Endodermal cell (in vitro differentiated cells): Measurements from ENCODE around the gene SPCS1. TPM values are rescaled to one million over a fixed set of nuclear protein-coding genes. Genes with fewer than 3 reads are reported as not detected.

Experiments
- DNase-seq: peaks from one replicate; pipeline ENCODE4 v3.0.0-alpha.2; 2017
- H3K27ac ChIP-seq: 2 replicates; pipeline ENCODE4 v1.5.1; 2013; ENCODE audit warnings: mild to moderate bottlenecking, low read depth, low read length, moderate library complexity
- H3K27me3 ChIP-seq: 2 replicates; pipeline ENCODE4 v1.6.1; 2013; ENCODE audit warnings: mild to moderate bottlenecking, low read length, moderate library complexity; ENCODE audit not compliant: insufficient read depth, control insufficient read depth, poor library complexity, severe bottlenecking
- H3K36me3 ChIP-seq: 2 replicates; pipeline ENCODE4 v1.7.0; 2013; ENCODE audit warnings: mild to moderate bottlenecking, low read length, moderate library complexity; ENCODE audit not compliant: control insufficient read depth, insufficient read depth
- H3K4me1 ChIP-seq: one replicate; pipeline ENCODE4 v1.7.0; 2013; ENCODE audit warnings: low read length; ENCODE audit not compliant: control insufficient read depth, insufficient read depth
- H3K4me3 ChIP-seq: 2 replicates; pipeline ENCODE4 v1.5.1; 2013; ENCODE audit warnings: mild to moderate bottlenecking, low read length, moderate library complexity
- H3K9ac ChIP-seq: 2 replicates; pipeline ENCODE4 v1.6.1; 2013; ENCODE audit warnings: mild to moderate bottlenecking, low read length, moderate library complexity; ENCODE audit not compliant: poor library complexity, severe bottlenecking; ENCODE audit errors: extremely low read depth
- H3K9me3 ChIP-seq: 2 replicates; pipeline ENCODE4 v1.6.1; 2013; ENCODE audit warnings: mild to moderate bottlenecking, low read length, moderate library complexity; ENCODE audit not compliant: control insufficient read depth
- H3K27ac Mint-ChIP-seq: 2 replicates; pipeline ENCODE4 v1.8.0; 2020; ENCODE audit warnings: mixed read lengths
- H3K27me3 Mint-ChIP-seq: 2 replicates; pipeline ENCODE4 v1.8.0; 2021; ENCODE audit warnings: mild to moderate bottlenecking, mixed read lengths; ENCODE audit not compliant: insufficient read depth
- H3K36me3 Mint-ChIP-seq: 2 replicates; pipeline ENCODE4 v1.8.0; 2020; ENCODE audit warnings: low read depth, mixed read lengths
- H3K4me1 Mint-ChIP-seq: 2 replicates; pipeline ENCODE4 v1.8.0; 2020; ENCODE audit warnings: mixed read lengths
- H3K4me3 Mint-ChIP-seq: 2 replicates; pipeline ENCODE4 v1.8.0; 2020; ENCODE audit warnings: mild to moderate bottlenecking, moderate library complexity, mixed read lengths
- H3K9me3 Mint-ChIP-seq: 2 replicates; pipeline ENCODE4 v1.8.0; 2020; ENCODE audit warnings: mild to moderate bottlenecking, mixed read lengths
- CTCF ChIP-seq: fragments of 200-600 bp; sonication (generic); conservative IDR thresholded peaks from 2 replicates; pipeline ENCODE4 v1.5.0; 2021; ENCODE audit warnings: antibody characterized with exemption, mild to moderate bottlenecking
- WGBS, 2 experiments: methylation state at CpG; one replicate each; pipeline versions ENCODE4 v1.1.5 to v1.1.7; 2013; ENCODE audit warnings: missing lambda C conversion rate in 2 of 2, mixed read lengths in 1 of 2; ENCODE audit not compliant: insufficient coverage in 1 of 2, insufficient read length in 1 of 2; 5-methylcytosine and 5-hydroxymethylcytosine counted together
- total RNA-seq, 2 donors: library from RNA; stranded (reverse); fragmentation: NEBNext Ultra II Directional in 1 of 2; extraction: Animal tissue kit (Norgen Biotek cat#: 25700) in 1 of 2; gene quantifications; 2 replicates in 1 of 2; 3 replicates in 1 of 2; pipeline ENCODE4 v1.2.1, GENCODE V29; 2021

SPCS1 gene
- total RNA-seq, 2 donors from 2014 or later = 101 to 113 TPM

- H3K27ac ChIP-seq = no peak overlapping the region
- no peak overlapping the region for H3K27ac Mint-ChIP-seq
- H3K4me1 Mint-ChIP-seq = no peaks in the 10 kb centered on the region
- no peak for TF ChIP-seq CTCF
- H3K27me3 Mint-ChIP-seq = no peaks in the 10 kb centered on the region
- DNase-seq = no peak
- no peak overlapping the region for H3K4me3 Mint-ChIP-seq
- 80 to 97% methylated on average over 1 to 2 of the region's 2 CpGs for WGBS, 2 experiments
- no peaks in the 10 kb centered on the region for H3K27me3 ChIP-seq
- no peak overlapping the region for H3K9ac ChIP-seq
- no peak overlapping the region for H3K4me3 ChIP-seq
- H3K9me3 Mint-ChIP-seq = no peaks in the 10 kb centered on the region
- no peaks in the 10 kb centered on the region for H3K4me1 ChIP-seq
- H3K36me3 Mint-ChIP-seq = peaks cover 33% of the 10 kb centered on the region
- peaks cover 43% of the 10 kb centered on the region for H3K36me3 ChIP-seq
- H3K9me3 ChIP-seq = no peaks in the 10 kb centered on the region
Measured at GRCh38 chr3:52710512-52710911, 4.6 kb downstream of the SPCS1 start.

- peak; percentile 19 for DNase-seq
- H3K27ac Mint-ChIP-seq = no peak overlapping the region
- no peaks in the 10 kb centered on the region for H3K4me1 Mint-ChIP-seq
- H3K27ac ChIP-seq = no peak overlapping the region
- peaks cover 35% of the 10 kb centered on the region for H3K36me3 Mint-ChIP-seq
- peaks cover 51% of the 10 kb centered on the region for H3K36me3 ChIP-seq
- H3K9ac ChIP-seq = no peak overlapping the region
- no peak overlapping the region for H3K4me3 ChIP-seq
- no peak overlapping the region for H3K4me3 Mint-ChIP-seq
- no peak for TF ChIP-seq CTCF
- H3K27me3 Mint-ChIP-seq = no peaks in the 10 kb centered on the region
- no peaks in the 10 kb centered on the region for H3K27me3 ChIP-seq
- no peaks in the 10 kb centered on the region for H3K9me3 ChIP-seq
- no peaks in the 10 kb centered on the region for H3K9me3 Mint-ChIP-seq
- H3K4me1 ChIP-seq = no peaks in the 10 kb centered on the region
- 94 to 95% methylated on average over 7 to 17 of the region's 17 CpGs for WGBS, 2 experiments
Measured at GRCh38 chr3:52712291-52713212, 6.6 kb downstream of the SPCS1 start.

- H3K4me1 ChIP-seq = no peaks in the 10 kb centered on the region
- no peak overlapping the region for H3K9ac ChIP-seq
- no peak overlapping the region for H3K4me3 ChIP-seq
- peaks cover 35% of the 10 kb centered on the region for H3K36me3 Mint-ChIP-seq
- no peak overlapping the region for H3K27ac Mint-ChIP-seq
- no peaks in the 10 kb centered on the region for H3K27me3 Mint-ChIP-seq
- H3K36me3 ChIP-seq = peaks cover 44% of the 10 kb centered on the region
- no peaks in the 10 kb centered on the region for H3K27me3 ChIP-seq
- H3K4me1 Mint-ChIP-seq = no peaks in the 10 kb centered on the region
- peaks cover under 1% of the 10 kb centered on the region for H3K9me3 Mint-ChIP-seq
- 44 to 71% methylated on average over 12 to 39 of the region's 39 CpGs for WGBS, 2 experiments
- peak; percentile 50 for TF ChIP-seq CTCF
- H3K27ac ChIP-seq = no peak overlapping the region
- DNase-seq = peak; percentile 97
- H3K4me3 Mint-ChIP-seq = peak overlapping the region; percentile 47
- peaks cover under 1% of the 10 kb centered on the region for H3K9me3 ChIP-seq
Measured at GRCh38 chr3:52714335-52715302, 8.7 kb downstream of the SPCS1 start.
